ENCODE results near the gene OSBPL3.

- TF ChIP-seq CTCF (IDR thresholded peaks at IDR 0.05) (no peak), EZH2 (IDR thresholded peaks at IDR 0.05; ENCODE audit: borderline replicate concordance, insufficient read depth, low read depth, low read length, poor library complexity, severe bottlenecking) (no peak)
Observed at GRCh38 chr7:24913801-24914464, 66.0 kb downstream of the OSBPL3 start.

Data from B cell (primary cell).